ENCODE results near the gene GSX2. TPM values are rescaled to one million over a fixed set of nuclear protein-coding genes. Genes with fewer than 3 reads are reported as not detected.

The GSX2 gene
- total and polyA plus RNA-seq, 2 of the 8 experiments (the other 6 are each of a cell fraction or from before 2014, with no cell fraction given) = not detected

DNA sequence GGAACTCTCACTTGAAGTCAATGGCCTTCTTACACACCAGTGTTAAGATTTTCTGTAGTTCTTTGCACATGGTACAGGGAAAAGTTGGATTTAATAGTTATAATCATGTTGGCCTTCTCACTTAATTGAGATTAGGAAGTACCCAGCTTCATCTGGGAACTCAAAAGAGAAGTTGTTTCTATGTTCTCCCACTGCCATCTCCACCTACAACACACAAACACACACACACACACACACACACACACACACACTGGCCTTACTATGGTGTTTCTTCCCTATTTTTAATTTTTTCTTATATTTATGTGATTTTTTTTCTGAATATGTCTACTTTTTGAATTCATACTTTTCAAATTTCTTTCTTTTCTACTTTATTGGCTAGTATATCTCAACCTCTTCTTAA lies 25.6 kb upstream of the GSX2 start (continued):
- TF ChIP-seq, protein P1, sequence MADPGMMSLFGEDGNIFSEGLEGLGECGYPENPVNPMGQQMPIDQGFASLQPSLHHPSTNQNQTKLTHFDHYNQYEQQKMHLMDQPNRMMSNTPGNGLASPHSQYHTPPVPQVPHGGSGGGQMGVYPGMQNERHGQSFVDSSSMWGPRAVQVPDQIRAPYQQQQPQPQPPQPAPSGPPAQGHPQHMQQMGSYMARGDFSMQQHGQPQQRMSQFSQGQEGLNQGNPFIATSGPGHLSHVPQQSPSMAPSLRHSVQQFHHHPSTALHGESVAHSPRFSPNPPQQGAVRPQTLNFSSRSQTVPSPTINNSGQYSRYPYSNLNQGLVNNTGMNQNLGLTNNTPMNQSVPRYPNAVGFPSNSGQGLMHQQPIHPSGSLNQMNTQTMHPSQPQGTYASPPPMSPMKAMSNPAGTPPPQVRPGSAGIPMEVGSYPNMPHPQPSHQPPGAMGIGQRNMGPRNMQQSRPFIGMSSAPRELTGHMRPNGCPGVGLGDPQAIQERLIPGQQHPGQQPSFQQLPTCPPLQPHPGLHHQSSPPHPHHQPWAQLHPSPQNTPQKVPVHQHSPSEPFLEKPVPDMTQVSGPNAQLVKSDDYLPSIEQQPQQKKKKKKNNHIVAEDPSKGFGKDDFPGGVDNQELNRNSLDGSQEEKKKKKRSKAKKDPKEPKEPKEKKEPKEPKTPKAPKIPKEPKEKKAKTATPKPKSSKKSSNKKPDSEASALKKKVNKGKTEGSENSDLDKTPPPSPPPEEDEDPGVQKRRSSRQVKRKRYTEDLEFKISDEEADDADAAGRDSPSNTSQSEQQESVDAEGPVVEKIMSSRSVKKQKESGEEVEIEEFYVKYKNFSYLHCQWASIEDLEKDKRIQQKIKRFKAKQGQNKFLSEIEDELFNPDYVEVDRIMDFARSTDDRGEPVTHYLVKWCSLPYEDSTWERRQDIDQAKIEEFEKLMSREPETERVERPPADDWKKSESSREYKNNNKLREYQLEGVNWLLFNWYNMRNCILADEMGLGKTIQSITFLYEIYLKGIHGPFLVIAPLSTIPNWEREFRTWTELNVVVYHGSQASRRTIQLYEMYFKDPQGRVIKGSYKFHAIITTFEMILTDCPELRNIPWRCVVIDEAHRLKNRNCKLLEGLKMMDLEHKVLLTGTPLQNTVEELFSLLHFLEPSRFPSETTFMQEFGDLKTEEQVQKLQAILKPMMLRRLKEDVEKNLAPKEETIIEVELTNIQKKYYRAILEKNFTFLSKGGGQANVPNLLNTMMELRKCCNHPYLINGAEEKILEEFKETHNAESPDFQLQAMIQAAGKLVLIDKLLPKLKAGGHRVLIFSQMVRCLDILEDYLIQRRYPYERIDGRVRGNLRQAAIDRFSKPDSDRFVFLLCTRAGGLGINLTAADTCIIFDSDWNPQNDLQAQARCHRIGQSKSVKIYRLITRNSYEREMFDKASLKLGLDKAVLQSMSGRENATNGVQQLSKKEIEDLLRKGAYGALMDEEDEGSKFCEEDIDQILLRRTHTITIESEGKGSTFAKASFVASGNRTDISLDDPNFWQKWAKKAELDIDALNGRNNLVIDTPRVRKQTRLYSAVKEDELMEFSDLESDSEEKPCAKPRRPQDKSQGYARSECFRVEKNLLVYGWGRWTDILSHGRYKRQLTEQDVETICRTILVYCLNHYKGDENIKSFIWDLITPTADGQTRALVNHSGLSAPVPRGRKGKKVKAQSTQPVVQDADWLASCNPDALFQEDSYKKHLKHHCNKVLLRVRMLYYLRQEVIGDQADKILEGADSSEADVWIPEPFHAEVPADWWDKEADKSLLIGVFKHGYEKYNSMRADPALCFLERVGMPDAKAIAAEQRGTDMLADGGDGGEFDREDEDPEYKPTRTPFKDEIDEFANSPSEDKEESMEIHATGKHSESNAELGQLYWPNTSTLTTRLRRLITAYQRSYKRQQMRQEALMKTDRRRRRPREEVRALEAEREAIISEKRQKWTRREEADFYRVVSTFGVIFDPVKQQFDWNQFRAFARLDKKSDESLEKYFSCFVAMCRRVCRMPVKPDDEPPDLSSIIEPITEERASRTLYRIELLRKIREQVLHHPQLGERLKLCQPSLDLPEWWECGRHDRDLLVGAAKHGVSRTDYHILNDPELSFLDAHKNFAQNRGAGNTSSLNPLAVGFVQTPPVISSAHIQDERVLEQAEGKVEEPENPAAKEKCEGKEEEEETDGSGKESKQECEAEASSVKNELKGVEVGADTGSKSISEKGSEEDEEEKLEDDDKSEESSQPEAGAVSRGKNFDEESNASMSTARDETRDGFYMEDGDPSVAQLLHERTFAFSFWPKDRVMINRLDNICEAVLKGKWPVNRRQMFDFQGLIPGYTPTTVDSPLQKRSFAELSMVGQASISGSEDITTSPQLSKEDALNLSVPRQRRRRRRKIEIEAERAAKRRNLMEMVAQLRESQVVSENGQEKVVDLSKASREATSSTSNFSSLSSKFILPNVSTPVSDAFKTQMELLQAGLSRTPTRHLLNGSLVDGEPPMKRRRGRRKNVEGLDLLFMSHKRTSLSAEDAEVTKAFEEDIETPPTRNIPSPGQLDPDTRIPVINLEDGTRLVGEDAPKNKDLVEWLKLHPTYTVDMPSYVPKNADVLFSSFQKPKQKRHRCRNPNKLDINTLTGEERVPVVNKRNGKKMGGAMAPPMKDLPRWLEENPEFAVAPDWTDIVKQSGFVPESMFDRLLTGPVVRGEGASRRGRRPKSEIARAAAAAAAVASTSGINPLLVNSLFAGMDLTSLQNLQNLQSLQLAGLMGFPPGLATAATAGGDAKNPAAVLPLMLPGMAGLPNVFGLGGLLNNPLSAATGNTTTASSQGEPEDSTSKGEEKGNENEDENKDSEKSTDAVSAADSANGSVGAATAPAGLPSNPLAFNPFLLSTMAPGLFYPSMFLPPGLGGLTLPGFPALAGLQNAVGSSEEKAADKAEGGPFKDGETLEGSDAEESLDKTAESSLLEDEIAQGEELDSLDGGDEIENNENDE (IDR thresholded peaks at IDR 0.05; ENCODE audit: insufficient replicate concordance, low read length) = no peak
- TF ChIP-seq CHD2 (IDR thresholded peaks at IDR 0.05; ENCODE audit: low read length) (no peak), TEAD4 (IDR thresholded peaks at IDR 0.05; ENCODE audit: low read depth, low read length) (no peak)

All from H1 (cell line).